CD4-positive, alpha-beta T cell treated with Interleukin-17A for 4 hours (primary cell): Measurements from ENCODE around the gene EPHA4.

ENCODE experiments used
- DNase-seq: peaks from one replicate; pipeline ENCODE4 v3.0.0-alpha.2; 2020; ENCODE audit warnings: mixed read lengths

Gene EPHA4

GRCh38 chr2:221464971-221465370, 107.1 kb downstream of the EPHA4 start:
- DNase-seq = no peak

GRCh38 chr2:221463241-221463896, 108.7 kb downstream of the EPHA4 start:
- DNase-seq = no peak

- DNase-seq = no peak
These were observed 110.2 kb downstream of the EPHA4 start for GRCh38 chr2:221461901-221462300.

- no peak for DNase-seq
These were observed 112.0 kb downstream of the EPHA4 start for GRCh38 chr2:221460136-221460535.

- DNase-seq = no peak
These were observed 113.5 kb downstream of the EPHA4 start for GRCh38 chr2:221458578-221458977.

GRCh38 chr2:221455214-221455613, 116.9 kb downstream of the EPHA4 start:
- DNase-seq = no peak

- DNase-seq = no peak
These were observed 117.5 kb downstream of the EPHA4 start for GRCh38 chr2:221454459-221455105.

- DNase-seq = no peak
These were observed 120.0 kb downstream of the EPHA4 start for GRCh38 chr2:221451862-221452788.

- no peak for DNase-seq
These were observed 121.8 kb downstream of the EPHA4 start for GRCh38 chr2:221450280-221450679.

GRCh38 chr2:221449406-221449805, 122.7 kb downstream of the EPHA4 start:
- no peak for DNase-seq

- DNase-seq = no peak
These were observed 123.2 kb downstream of the EPHA4 start for GRCh38 chr2:221448844-221449390.

GRCh38 chr2:221448057-221448843, 123.9 kb downstream of the EPHA4 start:
- DNase-seq = no peak

- DNase-seq = no peak
These were observed 124.8 kb downstream of the EPHA4 start for GRCh38 chr2:221447310-221447709.

- DNase-seq = no peak
These were observed 126.0 kb downstream of the EPHA4 start for GRCh38 chr2:221446140-221446539.

GRCh38 chr2:221444106-221444505, 128.0 kb downstream of the EPHA4 start:
- DNase-seq = no peak

GRCh38 chr2:221443645-221444044, 128.5 kb downstream of the EPHA4 start:
- DNase-seq = no peak

- DNase-seq = no peak
These were observed 130.0 kb downstream of the EPHA4 start for GRCh38 chr2:221442128-221442527.

GRCh38 chr2:221439761-221440479, 132.2 kb downstream of the EPHA4 start:
- no peak for DNase-seq

GRCh38 chr2:221437056-221437455, 135.0 kb downstream of the EPHA4 start:
- no peak for DNase-seq

GRCh38 chr2:221435171-221435570, 136.9 kb downstream of the EPHA4 start:
- no peak for DNase-seq

- no peak for DNase-seq
These were observed 138.0 kb downstream of the EPHA4 start for GRCh38 chr2:221434142-221434541.

- DNase-seq = no peak
These were observed 140.6 kb downstream of the EPHA4 start for GRCh38 chr2:221431477-221431876.
